B cell (primary cell): ENCODE measurements around the gene VAV2. TPM values are rescaled to one million over a fixed set of nuclear protein-coding genes. Genes with fewer than 3 reads are reported as not detected.

Source experiments
- ATAC-seq: fragments of 200-7000 bp; cut with Tn5 transposase; one replicate; pipeline ENCODE4 v1.10.0; 2021; ENCODE audit warnings: low read depth, mild to moderate bottlenecking, moderate number of reproducible peaks, moderate library complexity
- CTCF ChIA-PET: fragments of 350-600 bp; sonication (Branson Sonifier 250); formaldehyde crosslinking; loops from one replicate; lab custom pipeline; 2021; ENCODE audit warnings: antibody characterized with exemption, inconsistent platforms; lab: Charles Lee
- POLR2A ChIA-PET: fragments of 350-600 bp; sonication (Branson Sonifier 250); formaldehyde crosslinking; loops from one replicate; lab custom pipeline; 2021; ENCODE audit warnings: antibody characterized with exemption; lab: Charles Lee
- DNase-seq: peaks from one replicate; pipeline ENCODE4 v3.0.0; 2013
- H2AFZ ChIP-seq: 2 replicates; pipeline ENCODE4 v1.6.1; 2012; ENCODE audit warnings: mild to moderate bottlenecking, low read depth, low read length; ENCODE audit not compliant: insufficient read depth, poor library complexity, severe bottlenecking
- H3K27ac ChIP-seq, 2 donors: 1 replicate in 1 of 2; 2 replicates in 1 of 2; pipeline ENCODE4 v1.5.1; 2012 to 2013; ENCODE audit warnings: low read length in 2 of 2, mild to moderate bottlenecking in 2 of 2, moderate library complexity in 1 of 2
- H3K27me3 ChIP-seq, 4 experiments: fragments of 200-600 bp in 1 of 4; sonication (generic) in 1 of 4; replicated peaks in 1 of 4; 1 replicate in 2 of 4; 2 replicates in 2 of 4; pipeline versions ENCODE4 v1.6.1 to v1.7.0; 2013 to 2016; ENCODE audit warnings: low read length in 3 of 4, mild to moderate bottlenecking in 2 of 4, mixed read lengths in 1 of 4, moderate library complexity in 1 of 4; ENCODE audit not compliant: insufficient read depth in 4 of 4, control insufficient read depth in 3 of 4; ENCODE audit errors: control extremely low read depth in 1 of 4
- H3K36me3 ChIP-seq, 2 experiments: replicated peaks in 1 of 2; 1 replicate in 1 of 2; 2 replicates in 1 of 2; pipeline versions ENCODE4 v1.6.1 to v1.7.1; 2013; ENCODE audit warnings: low read length in 1 of 2; ENCODE audit not compliant: insufficient read depth in 2 of 2, control insufficient read depth in 1 of 2; ENCODE audit errors: control extremely low read depth in 1 of 2, extremely low read depth in 1 of 2
- H3K4me1 ChIP-seq, 2 donors: fragments of 200-600 bp in 1 of 2; sonication (generic) in 1 of 2; 1 replicate in 1 of 2; 2 replicates in 1 of 2; pipeline versions ENCODE4 v1.5.1 to v1.6.1; 2013 to 2017; ENCODE audit warnings: low read length in 2 of 2; ENCODE audit not compliant: control insufficient read depth in 2 of 2, insufficient read depth in 2 of 2
- H3K4me2 ChIP-seq: replicated peaks from 2 replicates; pipeline ENCODE3; 2012; ENCODE audit warnings: mild to moderate bottlenecking, low read depth, low read length; ENCODE audit not compliant: poor library complexity, severe bottlenecking
- H3K4me3 ChIP-seq, 5 experiments: fragments of 200-600 bp in 1 of 5; sonication (generic) in 1 of 5; 1 replicate in 3 of 5; 2 replicates in 2 of 5; pipeline versions ENCODE4 v1.5.1 to v1.7.0; 2011 to 2016; ENCODE audit warnings: low read length in 4 of 5, mild to moderate bottlenecking in 4 of 5, low read depth in 2 of 5, control low read depth in 1 of 5, moderate library complexity in 1 of 5; ENCODE audit not compliant: insufficient read depth in 1 of 5; ENCODE audit errors: control extremely low read depth in 1 of 5, extremely low read depth in 1 of 5
- H3K79me2 ChIP-seq: fragments of 200-600 bp; sonication (generic); one replicate; pipeline ENCODE4 v1.6.0; 2016; ENCODE audit warnings: low read length; ENCODE audit not compliant: control insufficient read depth, insufficient read depth
- H3K9ac ChIP-seq: fragments of 200-600 bp; sonication (generic); 2 replicates; pipeline ENCODE4 v1.6.1; 2017; ENCODE audit warnings: mild to moderate bottlenecking, low read length, moderate library complexity
- H3K9me3 ChIP-seq, 3 donors: one replicate each; pipeline versions ENCODE4 v1.6.1 to v1.7.1; 2013; ENCODE audit warnings: low read length in 2 of 3; ENCODE audit not compliant: control insufficient read depth in 2 of 3, insufficient read depth in 1 of 3; ENCODE audit errors: control extremely low read depth in 1 of 3
- H4K20me1 ChIP-seq: 2 replicates; pipeline ENCODE4 v1.6.0; 2012; ENCODE audit warnings: mild to moderate bottlenecking, low read length; ENCODE audit not compliant: insufficient read depth, control insufficient read depth, poor library complexity, severe bottlenecking
- H3K27ac Mint-ChIP-seq: one replicate; pipeline ENCODE4 v1.8.0; 2021; ENCODE audit warnings: mixed read lengths
- H3K27me3 Mint-ChIP-seq: one replicate; pipeline ENCODE4 v1.8.0; 2021; ENCODE audit warnings: mixed read lengths
- H3K4me1 Mint-ChIP-seq: one replicate; pipeline ENCODE4 v1.8.0; 2021; ENCODE audit warnings: mixed read lengths
- H3K4me3 Mint-ChIP-seq: one replicate; pipeline ENCODE4 v1.8.0; 2021; ENCODE audit warnings: mixed read lengths
- H3K9me3 Mint-ChIP-seq: one replicate; pipeline ENCODE4 v1.8.0; 2022; ENCODE audit warnings: mixed read lengths; ENCODE audit not compliant: insufficient read depth
- EZH2 ChIP-seq: IDR thresholded peaks from 2 replicates; pipeline ENCODE4 v1.6.1; 2012; ENCODE audit warnings: borderline replicate concordance, low read depth, mild to moderate bottlenecking, moderate library complexity, low read length; ENCODE audit not compliant: insufficient read depth, poor library complexity, severe bottlenecking
- WGBS: methylation state at CpG from one replicate; pipeline ENCODE4 v1.1.5; 2013; ENCODE audit warnings: missing lambda C conversion rate; ENCODE audit not compliant: insufficient coverage; 5-methylcytosine and 5-hydroxymethylcytosine counted together
- intact Hi-C: fragments of 100-400 bp; cut with micrococcal nuclease; formaldehyde crosslinking; loops from one replicate; pipeline ENCODE4 v1.10.0; 2022
- polyA plus RNA-seq: library from polyadenylated mRNA; depleted of rRNA; stranded (reverse); fragments of >200 nt; gene quantifications from 2 replicates; pipeline ENCODE4 v1.2.3, GENCODE V29; 2012
- total RNA-seq, 2 donors: library from RNA; stranded (reverse); fragments of 120-200 nt in 1 of 2; gene quantifications; 1 replicate in 1 of 2; 2 replicates in 1 of 2; pipeline versions ENCODE4 v1.2.3 to v1.2.4, GENCODE V29; 2013 to 2022
- TF ChIP-seq, protein P1 (sequence below): fragments of 200-600 bp; IDR thresholded peaks from one replicate; pipeline ENCODE4 v1.8.0; 2022; ENCODE audit warnings: antibody characterized with exemption, mild to moderate bottlenecking

VAV2 gene
- total and polyA plus RNA-seq, 2 donors (not counting 1 experiment from before 2014, with no cell fraction given) = 34.4 to 128 TPM

DNA sequence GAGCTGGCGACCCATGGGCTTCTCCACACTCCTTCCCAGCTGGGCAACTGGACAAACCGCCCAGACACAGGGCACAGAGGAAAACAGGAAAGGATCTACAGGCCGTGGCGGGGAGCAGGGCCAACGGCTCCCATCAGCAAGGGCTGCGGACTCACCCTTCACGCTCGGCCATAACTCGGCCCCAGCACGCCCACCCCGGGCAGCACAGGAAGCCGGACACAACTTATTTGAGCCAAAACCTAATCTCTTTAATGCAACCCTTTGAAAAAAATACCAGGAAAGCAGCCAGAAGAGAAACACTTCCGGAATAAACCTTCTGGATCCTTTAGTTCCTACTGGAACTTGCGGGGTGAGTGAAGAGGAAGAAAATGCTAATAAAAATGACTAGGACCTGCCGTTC is 59.9 kb downstream of the VAV2 start:
- WGBS = 80% methylated on average over 13 of the region's 15 CpGs
- Histone ChIP-seq H3K27ac (no peak overlapping the region), H4K20me1 (peaks cover 100% of the 10 kb centered on the region), H2AFZ (no peak overlapping the region), H3K4me3 (no peak overlapping the region), H3K79me2 (peaks cover 99% of the 10 kb centered on the region), H3K9me3 (peaks cover 0 to 2% (median 0%) of the 10 kb centered on the region in 3 donors), H3K4me1 (peaks cover 8 to 12% of the 10 kb centered on the region in 2 donors), H3K9ac (no peak overlapping the region), H3K4me2 (no peak overlapping the region), H3K27me3 (no peaks in the 10 kb centered on the region), H3K36me3 (peaks cover 3 to 36% of the 10 kb centered on the region in 2 experiments)
- Mint-ChIP-seq H3K27ac (no peak overlapping the region), H3K9me3 (no peaks in the 10 kb centered on the region), H3K27me3 (no peaks in the 10 kb centered on the region), H3K4me1 (peaks cover 51% of the 10 kb centered on the region), H3K4me3 (no peak overlapping the region)
- ChIA-PET CTCF (no interaction called here), POLR2A (interaction anchor here (0.5 kb wide), 1 partner anchor 12 kb away, joined by 3 read pairs; no protein-coding TSS in a partner anchor)
- no peak for TF ChIP-seq EZH2
- TF ChIP-seq, protein P1, sequence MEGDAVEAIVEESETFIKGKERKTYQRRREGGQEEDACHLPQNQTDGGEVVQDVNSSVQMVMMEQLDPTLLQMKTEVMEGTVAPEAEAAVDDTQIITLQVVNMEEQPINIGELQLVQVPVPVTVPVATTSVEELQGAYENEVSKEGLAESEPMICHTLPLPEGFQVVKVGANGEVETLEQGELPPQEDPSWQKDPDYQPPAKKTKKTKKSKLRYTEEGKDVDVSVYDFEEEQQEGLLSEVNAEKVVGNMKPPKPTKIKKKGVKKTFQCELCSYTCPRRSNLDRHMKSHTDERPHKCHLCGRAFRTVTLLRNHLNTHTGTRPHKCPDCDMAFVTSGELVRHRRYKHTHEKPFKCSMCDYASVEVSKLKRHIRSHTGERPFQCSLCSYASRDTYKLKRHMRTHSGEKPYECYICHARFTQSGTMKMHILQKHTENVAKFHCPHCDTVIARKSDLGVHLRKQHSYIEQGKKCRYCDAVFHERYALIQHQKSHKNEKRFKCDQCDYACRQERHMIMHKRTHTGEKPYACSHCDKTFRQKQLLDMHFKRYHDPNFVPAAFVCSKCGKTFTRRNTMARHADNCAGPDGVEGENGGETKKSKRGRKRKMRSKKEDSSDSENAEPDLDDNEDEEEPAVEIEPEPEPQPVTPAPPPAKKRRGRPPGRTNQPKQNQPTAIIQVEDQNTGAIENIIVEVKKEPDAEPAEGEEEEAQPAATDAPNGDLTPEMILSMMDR = no peak
- intact Hi-C loops = no loop called here
- ATAC-seq (no peak), DNase-seq (no peak)

- peaks cover 62% of the 10 kb centered on the region for H3K4me1 Mint-ChIP-seq
- no peak overlapping the region for H3K9ac ChIP-seq
- TF ChIP-seq, protein P1 = no peak
- no peak for TF ChIP-seq EZH2
Measured at GRCh38 chr9:133930682-133931485, 61.2 kb downstream of the VAV2 start.

More at GRCh38 chr9:133930682-133931485, 61.2 kb downstream of the VAV2 start:
- no peak overlapping the region for H3K4me3 Mint-ChIP-seq
- ATAC-seq (no peak), DNase-seq (no peak)
- peaks cover 0 to 31% of the 10 kb centered on the region in 2 experiments for H3K36me3 ChIP-seq
- H3K27me3 ChIP-seq = no peaks in the 10 kb centered on the region
- ChIA-PET POLR2A (no interaction called here), CTCF (no interaction called here)
- no peaks in the 10 kb centered on the region for H3K27me3 Mint-ChIP-seq
- intact Hi-C loops = no loop called here
- H3K4me1 ChIP-seq = peaks cover 8 to 12% of the 10 kb centered on the region in 2 donors
- no peaks in the 10 kb centered on the region for H3K9me3 Mint-ChIP-seq
- H3K27ac ChIP-seq = no peak overlapping the region
- no peak overlapping the region for H2AFZ ChIP-seq
- 78% methylated on average over 20 of the region's 23 CpGs for WGBS
- no peak overlapping the region for H3K4me2 ChIP-seq
- H3K79me2 ChIP-seq = peaks cover 99% of the 10 kb centered on the region
- H3K4me3 ChIP-seq = no peak overlapping the region
- peaks cover 0 to 2% (median 0%) of the 10 kb centered on the region in 3 donors for H3K9me3 ChIP-seq
- no peak overlapping the region for H3K27ac Mint-ChIP-seq
- H4K20me1 ChIP-seq = peaks cover 100% of the 10 kb centered on the region
